NCI-H510A (cell line): Measurements from ENCODE around the gene GATAD2A.

Experiments used
- DNase-seq: peaks from one replicate; lab custom pipeline; 2025; lab: John Stamatoyannopoulos, UW

GATAD2A gene

GRCh38 chr19:19529783-19530422 lies 124.4 kb downstream of the GATAD2A start:
- no peak for DNase-seq

DNA sequence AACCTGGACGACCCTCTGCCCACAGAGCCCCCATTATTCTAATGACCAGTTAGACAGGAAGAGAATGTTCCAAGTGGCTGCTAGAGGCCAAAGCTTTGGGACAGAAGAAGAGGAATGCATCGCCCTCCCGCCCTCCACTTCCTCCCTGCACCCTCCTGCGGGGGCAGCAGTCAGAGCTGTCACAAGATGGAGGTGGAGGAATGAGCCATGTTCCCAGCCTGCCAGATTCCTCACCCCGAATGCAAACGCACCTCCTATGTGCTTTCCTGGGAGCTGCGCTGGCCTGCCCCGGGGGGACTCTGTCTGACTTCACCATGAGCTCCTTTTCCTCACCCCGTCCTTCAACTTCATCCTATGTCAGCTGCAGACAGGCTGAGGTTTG lies 124.9 kb downstream of the GATAD2A start:
- no peak for DNase-seq

GRCh38 chr19:19530889-19531288 lies 125.4 kb downstream of the GATAD2A start:
- DNase-seq = no peak

DNA sequence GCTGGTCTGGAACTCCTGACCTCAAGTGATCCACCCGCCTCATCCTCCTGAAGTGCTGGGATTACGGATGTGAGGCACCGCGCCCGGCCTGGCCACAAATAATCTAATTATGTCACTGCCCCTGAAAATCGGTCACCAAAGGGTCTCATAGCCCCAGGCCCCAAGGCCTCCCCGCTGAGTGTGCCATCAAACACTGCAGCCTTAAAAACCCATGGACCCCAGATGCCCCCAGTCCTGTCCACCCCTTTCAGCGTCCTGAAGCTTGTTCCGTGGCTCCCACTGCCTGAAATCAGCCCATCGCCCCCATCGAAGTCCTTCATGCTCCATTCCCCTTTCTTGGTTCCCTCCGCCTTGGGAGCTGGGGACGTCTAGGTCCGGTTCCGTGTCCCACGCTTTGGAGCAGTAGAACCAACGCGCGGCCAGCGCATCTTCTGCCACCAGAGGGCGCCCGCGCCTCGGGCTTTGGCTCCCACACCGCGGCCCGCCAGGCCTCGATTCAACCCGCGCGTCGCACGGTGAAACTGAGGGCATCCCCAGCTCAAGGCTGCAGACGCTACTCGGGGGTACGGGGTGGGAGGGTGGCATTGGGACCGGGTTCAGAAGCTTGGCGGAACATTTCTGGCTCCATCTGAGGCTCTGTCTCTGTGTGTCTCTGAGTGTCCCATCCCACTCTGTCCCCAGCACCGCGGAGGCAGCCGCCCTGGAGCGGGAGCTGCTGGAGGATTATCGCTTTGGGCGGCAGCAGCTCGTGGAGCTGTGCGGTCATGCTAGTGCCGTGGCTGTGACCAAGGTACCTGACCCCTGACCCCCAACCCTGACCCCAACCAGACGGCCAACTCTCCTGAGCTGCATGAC lies 126.7 kb downstream of the GATAD2A start:
- DNase-seq = peak; percentile 54

- no peak for DNase-seq
These were observed 127.6 kb downstream of the GATAD2A start for GRCh38 chr19:19532806-19533701.

DNA sequence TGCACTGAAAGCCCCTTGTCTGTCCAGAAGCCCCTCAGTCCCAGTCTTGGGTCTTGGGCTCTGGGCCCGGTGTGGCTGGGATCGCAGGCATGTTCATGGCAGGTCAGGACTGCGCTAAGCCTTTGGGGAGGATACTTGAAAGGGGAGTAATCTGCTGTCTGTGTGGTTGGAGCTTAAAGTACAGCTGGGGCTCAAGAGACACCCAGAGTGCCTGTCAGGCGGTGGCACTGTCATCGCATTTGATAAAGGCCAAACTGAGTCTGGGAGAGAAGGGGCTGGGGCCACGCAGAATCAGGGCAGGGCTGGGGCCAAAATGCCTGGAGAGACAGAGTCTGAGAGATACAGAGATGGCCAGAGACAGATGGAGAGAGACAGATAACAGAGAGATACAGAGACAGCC lies 128.4 kb downstream of the GATAD2A start:
- DNase-seq = no peak

GRCh38 chr19:19534556-19535265 lies 129.2 kb downstream of the GATAD2A start:
- DNase-seq = no peak

DNA sequence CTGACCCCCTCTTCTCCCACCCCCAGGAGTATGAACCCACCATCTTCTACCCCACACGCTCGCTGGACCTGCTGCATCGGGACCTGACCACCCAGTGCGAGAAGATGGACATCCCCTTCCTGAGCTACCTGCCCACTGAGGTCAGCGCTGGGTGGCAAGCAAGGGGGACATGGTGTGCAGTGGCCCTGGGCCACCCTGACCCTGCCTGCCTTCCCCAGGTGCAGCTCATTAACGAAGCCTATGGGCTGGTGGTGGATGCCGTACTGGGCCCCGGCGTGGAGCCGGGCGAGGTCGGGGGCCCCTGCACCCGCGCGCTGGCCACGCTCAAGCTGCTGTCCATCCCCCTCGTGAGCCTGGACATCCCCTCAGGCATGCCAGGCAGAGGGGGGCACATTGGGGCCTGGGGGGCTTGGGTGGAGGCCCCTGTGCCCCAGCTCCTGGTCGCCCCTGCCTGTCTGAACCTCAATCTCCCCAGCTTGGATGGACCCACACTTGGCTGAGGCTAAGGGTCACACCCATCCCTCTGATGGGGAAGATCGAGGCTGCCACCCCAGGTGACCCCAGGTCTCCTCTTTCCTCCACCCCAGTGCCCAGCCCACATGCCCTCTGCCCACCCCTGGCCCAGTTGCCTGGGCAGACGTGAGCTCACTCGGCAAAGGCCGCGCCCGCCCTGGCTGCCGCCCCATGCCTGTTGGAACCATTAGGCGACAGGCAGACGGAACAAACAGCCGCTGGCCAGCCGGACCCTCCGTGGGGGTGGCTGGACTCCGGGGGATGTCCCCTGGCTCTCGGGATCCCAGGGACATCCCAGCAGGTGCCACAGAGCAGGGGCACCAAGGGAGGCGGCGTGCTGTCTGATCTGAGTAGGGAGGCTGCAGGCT lies 130.1 kb downstream of the GATAD2A start:
- no peak for DNase-seq

DNA sequence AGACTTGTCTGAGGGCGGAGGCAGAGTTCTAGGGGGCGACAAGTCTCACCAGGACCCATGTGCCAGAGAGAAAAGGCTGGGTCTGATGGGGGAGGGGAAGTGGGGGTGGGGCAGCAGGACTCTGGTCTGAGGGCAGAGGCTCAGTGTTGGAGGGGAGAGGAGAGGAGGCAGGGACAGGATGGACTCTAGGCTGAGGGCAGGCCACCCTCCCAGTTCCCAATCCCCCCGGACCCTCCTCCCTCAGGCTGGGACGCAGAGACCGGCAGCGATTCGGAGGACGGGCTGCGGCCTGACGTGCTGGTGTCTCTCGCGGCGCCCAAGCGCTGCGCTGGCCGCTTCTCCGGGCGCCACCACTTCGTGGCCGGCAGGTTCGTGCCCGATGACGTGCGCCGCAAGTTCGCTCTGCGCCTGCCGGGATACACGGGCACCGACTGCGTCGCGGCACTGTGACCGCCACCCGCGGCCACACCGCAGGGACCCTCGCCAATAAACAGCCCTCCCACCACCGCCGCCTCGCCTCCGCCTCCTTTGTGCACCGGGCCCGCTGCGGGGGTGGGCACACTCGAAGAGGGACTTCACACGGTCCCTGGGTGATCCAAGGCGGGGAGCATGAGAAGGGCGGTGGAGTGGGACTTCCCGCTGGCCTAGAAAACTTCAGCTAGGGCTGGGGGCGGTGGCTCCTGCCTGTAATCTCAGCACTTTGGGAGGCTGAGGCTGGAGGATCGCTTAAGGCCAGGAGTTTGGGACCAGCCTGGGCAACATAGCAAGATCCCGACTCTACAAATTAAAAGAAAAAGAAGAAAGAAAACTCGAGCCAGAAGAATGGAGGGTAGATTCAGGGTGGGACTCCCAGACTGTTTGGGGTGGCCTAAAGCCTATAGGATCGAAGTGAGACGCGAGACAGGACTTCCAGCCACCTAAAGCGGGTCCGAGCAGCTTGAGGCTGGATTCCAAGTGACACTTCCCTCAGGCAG lies 131.9 kb downstream of the GATAD2A start:
- DNase-seq = no peak

- no peak for DNase-seq
These were observed 132.7 kb downstream of the GATAD2A start, which contains the start of gene CILP2 for GRCh38 chr19:19538061-19538784. Gene CILP2, plus strand, starts transcription at chr19:19538265. Its CDS starts 85 bp downstream, at chr19:19538350.

- DNase-seq = no peak
These were observed 133.3 kb downstream of the GATAD2A start for GRCh38 chr19:19538785-19539166.

GRCh38 chr19:19539698-19540063 lies 134.2 kb downstream of the GATAD2A start:
- no peak for DNase-seq

DNA sequence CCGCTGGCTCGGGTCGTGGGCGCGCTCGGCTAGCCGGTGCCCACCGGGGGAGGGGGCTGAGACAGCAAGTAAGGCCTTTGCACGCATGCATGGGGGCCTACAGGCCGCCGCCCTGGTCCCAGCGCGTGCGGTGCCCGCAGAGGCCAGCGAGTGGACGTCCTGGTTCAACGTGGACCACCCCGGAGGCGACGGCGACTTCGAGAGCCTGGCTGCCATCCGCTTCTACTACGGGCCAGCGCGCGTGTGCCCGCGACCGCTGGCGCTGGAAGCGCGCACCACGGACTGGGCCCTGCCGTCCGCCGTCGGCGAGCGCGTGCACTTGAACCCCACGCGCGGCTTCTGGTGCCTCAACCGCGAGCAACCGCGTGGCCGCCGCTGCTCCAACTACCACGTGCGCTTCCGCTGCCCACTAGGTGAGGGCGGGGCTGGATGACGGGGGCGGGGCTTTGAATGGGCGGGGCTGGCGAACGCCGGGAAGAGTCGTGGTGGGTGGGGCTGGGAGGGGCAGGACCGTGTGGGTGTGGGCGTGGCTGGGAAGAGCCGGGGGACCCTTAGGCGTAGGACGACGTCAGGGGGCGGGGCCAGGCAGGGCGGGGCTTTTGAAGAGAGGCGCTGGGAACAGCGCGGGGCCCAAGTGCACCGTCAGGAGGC lies 134.7 kb downstream of the GATAD2A start:
- no peak for DNase-seq

GRCh38 chr19:19540715-19541515 lies 135.4 kb downstream of the GATAD2A start:
- DNase-seq = no peak

DNA sequence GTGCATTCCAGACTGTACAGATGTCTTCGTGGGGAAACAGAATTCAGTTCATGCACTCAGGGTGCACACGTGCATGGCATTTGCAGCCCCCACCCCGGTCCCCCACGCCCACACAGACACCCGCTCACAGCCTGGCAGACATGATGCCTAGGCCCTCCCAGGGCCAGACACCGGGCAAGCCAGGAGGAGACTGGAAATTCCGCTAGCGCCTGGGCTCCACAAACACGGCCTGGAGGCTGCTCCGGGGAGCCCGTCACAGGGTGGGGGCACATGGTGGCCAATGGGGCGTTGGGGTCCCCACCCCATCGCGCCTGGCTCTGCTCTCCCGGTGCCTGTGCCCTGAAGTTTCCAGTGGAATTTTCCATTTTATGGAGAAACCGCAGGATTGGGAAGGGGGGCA lies 136.1 kb downstream of the GATAD2A start:
- no peak for DNase-seq

GRCh38 chr19:19542507-19542906 lies 137.0 kb downstream of the GATAD2A start:
- no peak for DNase-seq

GRCh38 chr19:19543101-19543500 lies 137.6 kb downstream of the GATAD2A start:
- no peak for DNase-seq

- DNase-seq = no peak
These were observed 138.2 kb downstream of the GATAD2A start for GRCh38 chr19:19543640-19544039.
